Measurements from ENCODE around the gene GLYAT. TPM values are rescaled to one million over a fixed set of nuclear protein-coding genes. Genes with fewer than 3 reads are reported as not detected.

GLYAT gene, protein sequence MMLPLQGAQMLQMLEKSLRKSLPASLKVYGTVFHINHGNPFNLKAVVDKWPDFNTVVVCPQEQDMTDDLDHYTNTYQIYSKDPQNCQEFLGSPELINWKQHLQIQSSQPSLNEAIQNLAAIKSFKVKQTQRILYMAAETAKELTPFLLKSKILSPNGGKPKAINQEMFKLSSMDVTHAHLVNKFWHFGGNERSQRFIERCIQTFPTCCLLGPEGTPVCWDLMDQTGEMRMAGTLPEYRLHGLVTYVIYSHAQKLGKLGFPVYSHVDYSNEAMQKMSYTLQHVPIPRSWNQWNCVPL
- total RNA-seq (not detected), polyA plus RNA-seq (not detected)
- long read RNA-seq, donor 1: 0 reads
- long read RNA-seq, donor 2: 0 reads

DNA sequence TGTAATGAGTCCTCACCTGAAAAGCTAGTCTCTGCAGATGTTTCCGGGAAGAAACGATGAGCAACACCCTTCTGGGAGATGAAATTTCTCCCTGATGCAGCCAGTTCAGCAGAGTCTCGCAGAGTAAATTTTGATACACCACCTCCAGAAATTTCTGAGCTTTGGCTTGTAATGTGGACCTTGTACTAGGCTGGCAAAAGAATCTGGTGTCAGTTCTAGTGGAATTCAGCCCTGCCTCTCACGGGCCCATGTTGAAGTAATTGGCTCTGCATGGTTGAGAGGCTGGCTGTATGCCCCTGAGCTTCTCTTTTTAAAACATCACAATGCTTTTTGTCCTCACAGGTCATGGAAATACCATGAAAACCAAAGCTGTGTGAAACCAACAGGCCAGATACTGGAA is at the start of gene GLYAT:
Gene GLYAT (minus strand): TSS at position 125 of the 400 bp plus-strand sequence. CDS start 7,447 bp downstream, outside the sequence.
- H3K27ac ChIP-seq: no peak within 1 kb of the TSS
- intact Hi-C loops (cut with DNase I; ENCODE audit: low total_unique reads): no loop called here
- no peaks in the 10 kb centered on the region for H3K9me3 ChIP-seq
- no peak within 1 kb of the TSS for H3K4me3 ChIP-seq
- H3K4me1 ChIP-seq: peaks cover 0 to 10% (median 3%) of the 10 kb centered on the region in 6 donors
- TF ChIP-seq POLR2AphosphoS5 (IDR thresholded peaks at IDR 0.05): no peak
- TF ChIP-seq POLR2A (IDR thresholded peaks at IDR 0.05): no peak
- TF ChIP-seq, protein P1, sequence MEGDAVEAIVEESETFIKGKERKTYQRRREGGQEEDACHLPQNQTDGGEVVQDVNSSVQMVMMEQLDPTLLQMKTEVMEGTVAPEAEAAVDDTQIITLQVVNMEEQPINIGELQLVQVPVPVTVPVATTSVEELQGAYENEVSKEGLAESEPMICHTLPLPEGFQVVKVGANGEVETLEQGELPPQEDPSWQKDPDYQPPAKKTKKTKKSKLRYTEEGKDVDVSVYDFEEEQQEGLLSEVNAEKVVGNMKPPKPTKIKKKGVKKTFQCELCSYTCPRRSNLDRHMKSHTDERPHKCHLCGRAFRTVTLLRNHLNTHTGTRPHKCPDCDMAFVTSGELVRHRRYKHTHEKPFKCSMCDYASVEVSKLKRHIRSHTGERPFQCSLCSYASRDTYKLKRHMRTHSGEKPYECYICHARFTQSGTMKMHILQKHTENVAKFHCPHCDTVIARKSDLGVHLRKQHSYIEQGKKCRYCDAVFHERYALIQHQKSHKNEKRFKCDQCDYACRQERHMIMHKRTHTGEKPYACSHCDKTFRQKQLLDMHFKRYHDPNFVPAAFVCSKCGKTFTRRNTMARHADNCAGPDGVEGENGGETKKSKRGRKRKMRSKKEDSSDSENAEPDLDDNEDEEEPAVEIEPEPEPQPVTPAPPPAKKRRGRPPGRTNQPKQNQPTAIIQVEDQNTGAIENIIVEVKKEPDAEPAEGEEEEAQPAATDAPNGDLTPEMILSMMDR (IDR thresholded peaks at IDR 0.05 in 8 of 11, conservative IDR thresholded peaks at IDR 0.05 in 3 of 11): no peak
- H3K36me3 ChIP-seq: no peaks in the 10 kb centered on the region
- WGBS, 5 donors: 82 to 92% (median 88%) methylated on average over 4 of the region's 4 CpGs
- no peak for DNase-seq
- no peaks in the 10 kb centered on the region for H3K27me3 ChIP-seq (replicated peaks in 1 of 7)

DNA sequence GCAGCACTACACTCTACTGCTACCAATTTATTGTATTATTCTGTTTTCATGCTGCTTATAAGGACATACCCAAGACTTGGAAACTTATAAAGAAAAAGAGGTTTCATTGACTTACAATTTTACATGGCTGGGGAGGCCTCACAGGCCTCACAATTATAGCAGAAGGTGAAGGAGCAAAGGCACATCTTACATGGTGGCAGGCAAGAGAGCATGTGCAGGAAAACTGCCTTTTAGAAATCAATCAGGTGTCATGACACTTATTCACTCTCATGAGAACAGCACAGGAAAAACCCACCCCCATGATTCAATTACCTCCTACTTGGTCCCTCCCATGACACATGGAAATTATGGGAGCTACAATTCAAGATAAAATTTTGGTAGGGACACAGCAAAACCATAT is 49.6 kb upstream of the GLYAT start:
- DNase-seq: no peak
- no peak overlapping the region for H3K27ac ChIP-seq
- TF ChIP-seq POLR2AphosphoS5 (IDR thresholded peaks at IDR 0.05): no peak
- no peak for TF ChIP-seq POLR2A (IDR thresholded peaks at IDR 0.05)
- TF ChIP-seq, protein P1 (IDR thresholded peaks at IDR 0.05 in 8 of 11, conservative IDR thresholded peaks at IDR 0.05 in 3 of 11): no peak
- no peak overlapping the region for H3K4me3 ChIP-seq
- no peaks in the 10 kb centered on the region for H3K4me1 ChIP-seq
- no peaks in the 10 kb centered on the region for H3K36me3 ChIP-seq
- intact Hi-C loops (cut with DNase I; ENCODE audit: low total_unique reads): no loop called here
- H3K9me3 ChIP-seq: no peaks in the 10 kb centered on the region
- H3K27me3 ChIP-seq (replicated peaks in 1 of 7): no peaks in the 10 kb centered on the region

DNA sequence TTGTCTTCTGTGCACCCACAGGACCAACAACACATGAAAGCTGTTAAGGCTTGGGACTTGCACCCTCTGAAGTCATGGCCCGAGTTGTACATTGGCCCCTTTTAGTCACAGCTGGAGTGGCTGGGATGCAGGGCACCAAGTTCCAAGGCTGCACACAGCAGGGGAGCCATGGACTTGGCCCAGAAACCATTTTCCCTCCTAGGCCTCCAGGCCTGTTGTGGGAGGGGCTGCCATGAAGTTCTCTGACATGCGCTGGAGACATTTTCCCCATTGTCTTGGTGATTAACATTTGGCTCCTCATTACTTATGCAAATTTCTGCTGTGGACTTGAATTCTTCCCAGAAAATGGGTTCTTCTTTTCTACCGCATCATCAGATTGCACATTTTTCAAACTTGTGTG is 48.8 kb upstream of the GLYAT start:
- Histone ChIP-seq H3K27me3 (replicated peaks in 1 of 7) (no peaks in the 10 kb centered on the region), H3K27ac (no peak overlapping the region), H3K4me1 (no peaks in the 10 kb centered on the region), H3K9me3 (no peaks in the 10 kb centered on the region), H3K4me3 (no peak overlapping the region), H3K36me3 (no peaks in the 10 kb centered on the region)
- TF ChIP-seq, protein P1 (IDR thresholded peaks at IDR 0.05 in 8 of 11, conservative IDR thresholded peaks at IDR 0.05 in 3 of 11): no peak
- TF ChIP-seq POLR2AphosphoS5 (IDR thresholded peaks at IDR 0.05): no peak
- TF ChIP-seq POLR2A (IDR thresholded peaks at IDR 0.05): no peak
- DNase-seq: no peak
- intact Hi-C loops (cut with DNase I; ENCODE audit: low total_unique reads): no loop called here
- 89 to 100% (median 92%) methylated on average over 3 of the region's 3 CpGs for WGBS, 5 donors

DNA sequence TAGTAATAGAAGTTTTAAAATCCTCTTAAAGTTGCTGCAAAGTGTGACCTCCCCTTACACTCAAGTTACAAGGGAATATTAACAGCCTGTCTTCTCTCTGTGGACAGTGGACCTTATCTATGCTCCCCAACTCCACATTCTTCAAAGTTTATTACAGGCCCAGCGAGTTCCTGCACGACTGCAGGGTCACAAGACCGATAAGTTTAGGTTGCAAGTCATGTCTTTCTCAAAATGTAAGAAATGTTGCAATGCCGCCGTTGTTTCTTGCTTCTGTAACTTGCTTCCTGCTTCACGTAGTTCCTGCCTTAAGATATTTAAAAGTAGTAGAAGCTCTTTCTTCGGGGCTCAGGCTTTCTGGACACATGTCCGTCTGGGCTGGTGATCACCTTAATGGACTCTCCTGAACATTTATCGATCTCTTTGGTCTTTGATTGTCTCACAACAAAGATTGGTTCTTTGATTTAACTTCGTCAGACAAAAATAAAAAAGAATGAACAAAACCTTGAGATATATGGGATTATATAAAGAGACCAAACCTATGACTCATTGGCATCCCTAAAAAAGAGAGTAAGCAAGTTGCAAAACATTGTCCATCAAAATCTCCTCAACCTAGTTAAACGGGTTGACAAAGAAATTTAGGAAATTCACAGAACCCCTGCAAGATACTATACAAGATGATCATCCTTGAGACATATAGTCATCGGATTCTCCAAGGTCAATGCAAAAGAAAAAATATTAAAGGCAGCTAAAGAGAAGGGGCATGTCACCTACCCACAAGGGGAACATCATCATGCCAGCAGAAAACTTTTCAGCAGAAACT is 45.4 kb upstream of the GLYAT start:
- Histone ChIP-seq H3K27ac (peak overlapping the region in 3 of 8 donors; percentile 32 to 45 (median 34)), H3K36me3 (no peaks in the 10 kb centered on the region), H3K27me3 (replicated peaks in 1 of 7) (no peaks in the 10 kb centered on the region), H3K4me3 (no peak overlapping the region), H3K4me1 (no peaks in the 10 kb centered on the region), H3K9me3 (no peaks in the 10 kb centered on the region)
- intact Hi-C loops (cut with DNase I; ENCODE audit: low total_unique reads): no loop called here
- DNase-seq: no peak
- 46 to 75% (median 63%) methylated on average over 12 of the region's 12 CpGs for WGBS, 5 donors
- TF ChIP-seq, protein P1 (IDR thresholded peaks at IDR 0.05 in 8 of 11, conservative IDR thresholded peaks at IDR 0.05 in 3 of 11): no peak
- TF ChIP-seq POLR2AphosphoS5 (IDR thresholded peaks at IDR 0.05) (no peak), POLR2A (IDR thresholded peaks at IDR 0.05) (no peak)
